HG02678 (cell line): ENCODE data around the gene CDPF1.
A peak's percentile ranks its signal among the peaks of the same experiment; 100 is the strongest.

Source experiments
- ATAC-seq: cut with Tn5 transposase; IDR thresholded peaks from one replicate; pipeline ENCODE4 v1.9.1; 2021; ENCODE audit warnings: mild to moderate bottlenecking, moderate library complexity; ENCODE audit not compliant: unreplicated experiment

CDPF1 gene

DNA sequence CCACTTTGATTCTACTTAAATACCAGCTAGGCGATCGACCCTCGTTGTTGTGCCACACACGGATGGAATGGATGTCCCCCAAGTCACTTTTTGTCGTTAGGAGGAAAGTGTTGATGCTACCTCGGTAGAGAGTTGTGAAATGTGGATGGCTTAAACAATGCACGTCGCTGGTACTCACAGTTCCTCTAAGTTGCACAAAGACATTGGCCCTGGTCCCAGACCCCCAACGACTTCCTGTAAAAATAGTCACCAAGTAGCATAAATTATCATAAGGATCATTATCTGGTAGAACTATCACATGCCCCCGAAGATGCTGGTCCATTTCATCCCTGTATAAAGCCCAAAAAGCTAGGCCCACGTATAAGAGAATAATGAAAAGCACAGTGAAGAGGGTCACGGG is 9.3 kb upstream of the CDPF1 start:
- no peak for ATAC-seq

DNA sequence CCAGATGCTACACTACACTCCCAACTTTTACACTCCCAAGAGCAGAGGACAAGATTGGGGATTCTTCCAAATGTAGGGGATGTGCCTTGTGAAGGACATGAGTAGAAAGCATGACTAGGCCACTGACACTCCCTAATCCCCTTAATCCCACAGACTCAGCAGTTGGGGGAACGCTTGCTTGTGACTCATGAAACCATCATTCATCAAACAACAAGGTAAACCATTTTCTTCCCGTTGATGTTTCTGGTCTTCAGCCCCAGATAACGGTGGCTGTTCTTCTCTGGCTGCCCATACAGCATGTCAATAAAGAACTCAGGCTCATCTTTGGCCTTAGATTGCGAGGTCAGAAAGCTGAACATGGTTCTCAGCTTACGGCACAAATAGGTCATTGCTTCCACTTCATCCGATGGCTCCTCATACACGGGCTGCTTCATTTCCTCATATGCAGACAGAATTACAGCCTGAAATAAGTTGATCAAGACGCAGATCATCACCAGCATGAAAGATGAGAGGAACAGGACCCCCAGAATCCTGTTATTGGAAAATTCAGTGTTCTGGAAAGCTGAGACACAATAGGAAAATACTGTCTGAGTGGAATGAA is 6.4 kb upstream of the CDPF1 start:
- ATAC-seq = no peak

DNA sequence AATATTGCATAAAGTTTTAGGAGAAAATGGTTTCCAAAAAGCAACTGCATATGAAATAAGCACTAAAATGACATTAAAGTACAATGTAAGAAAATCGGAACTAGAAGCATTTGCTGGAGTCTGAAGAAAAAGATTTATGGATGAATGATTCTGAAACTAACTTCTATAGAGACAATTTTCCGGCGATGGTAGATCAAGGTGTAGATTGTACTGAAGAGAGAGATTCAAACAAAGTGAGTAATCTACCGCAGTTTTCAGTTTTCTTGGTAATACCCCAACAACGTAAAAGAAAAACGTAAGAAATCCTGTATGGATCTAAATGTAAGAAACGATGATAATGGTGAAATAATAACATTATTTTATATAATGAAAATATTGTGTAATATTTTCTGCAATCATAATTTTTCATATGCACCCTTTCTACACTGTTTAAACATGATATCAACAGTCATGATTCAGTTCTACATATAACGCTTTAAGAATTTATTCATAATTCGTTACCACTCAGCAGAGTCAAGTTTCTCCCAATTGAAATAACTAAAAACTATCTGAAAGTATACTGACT is 1.8 kb upstream of the CDPF1 start:
- no peak for ATAC-seq

DNA sequence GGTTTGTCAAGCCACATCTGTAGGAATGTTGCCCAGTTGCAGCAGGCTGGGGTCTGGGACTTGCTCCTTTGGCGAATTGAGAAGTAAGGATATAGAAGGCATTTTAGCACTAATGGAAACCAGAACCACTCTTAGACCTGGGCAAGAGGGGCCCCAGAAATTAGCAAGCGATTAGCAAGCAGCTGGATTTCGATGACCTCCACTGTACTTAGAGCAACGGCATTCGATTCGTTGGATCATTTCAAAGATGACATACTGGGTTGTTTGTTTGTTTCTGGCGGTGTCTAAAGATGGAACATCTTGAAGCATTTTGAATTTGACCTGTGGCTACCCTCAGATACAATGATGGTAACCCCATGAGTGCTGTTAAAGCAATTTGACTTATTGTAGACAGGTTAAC is 1.2 kb upstream of the CDPF1 start:
- ATAC-seq = no peak

DNA sequence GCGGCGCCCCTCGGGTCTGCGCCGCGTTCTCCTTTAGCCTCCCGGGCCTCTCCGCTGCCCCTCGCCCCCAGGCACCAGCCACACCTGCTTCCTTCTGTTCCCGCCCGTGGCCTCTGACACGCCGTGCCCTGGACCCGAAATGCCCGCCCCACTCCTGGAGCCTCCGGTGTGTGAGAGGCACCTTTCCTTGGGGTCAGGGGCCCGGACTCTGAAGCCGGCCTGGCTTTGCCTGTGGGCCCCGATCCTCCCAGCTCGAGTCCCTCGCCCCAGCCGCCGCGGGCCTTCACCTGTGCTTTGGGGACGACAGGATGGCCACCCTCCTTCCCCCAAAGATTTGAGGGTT is 661 bp upstream of the CDPF1 start:
- ATAC-seq = peak; percentile 7

DNA sequence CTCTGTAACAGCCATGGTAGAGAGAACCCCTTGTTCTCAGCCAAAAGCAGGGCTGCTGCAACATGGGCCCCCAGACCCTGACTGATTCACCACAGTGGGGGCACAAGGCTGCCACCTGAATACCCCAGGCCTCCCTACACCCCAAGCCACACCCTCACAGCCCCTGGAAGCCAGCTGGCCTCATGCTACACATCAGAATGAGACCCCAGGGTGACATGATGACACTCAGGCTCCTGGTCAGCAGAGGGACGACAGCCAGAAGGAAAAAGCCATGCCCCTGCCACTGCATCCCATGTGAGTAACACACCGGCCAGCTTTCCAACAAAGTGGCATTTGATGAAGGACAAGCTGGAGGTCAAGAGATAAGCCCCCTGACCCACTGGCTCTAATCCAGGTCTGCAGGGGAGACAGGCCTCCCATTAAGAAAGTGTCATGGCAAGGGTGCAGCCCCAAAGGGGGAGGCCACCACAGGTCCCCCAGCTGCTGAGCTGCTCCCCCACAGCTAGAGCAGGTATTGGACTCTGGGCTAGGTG is 2.6 kb downstream of the CDPF1 start:
- no peak for ATAC-seq

DNA sequence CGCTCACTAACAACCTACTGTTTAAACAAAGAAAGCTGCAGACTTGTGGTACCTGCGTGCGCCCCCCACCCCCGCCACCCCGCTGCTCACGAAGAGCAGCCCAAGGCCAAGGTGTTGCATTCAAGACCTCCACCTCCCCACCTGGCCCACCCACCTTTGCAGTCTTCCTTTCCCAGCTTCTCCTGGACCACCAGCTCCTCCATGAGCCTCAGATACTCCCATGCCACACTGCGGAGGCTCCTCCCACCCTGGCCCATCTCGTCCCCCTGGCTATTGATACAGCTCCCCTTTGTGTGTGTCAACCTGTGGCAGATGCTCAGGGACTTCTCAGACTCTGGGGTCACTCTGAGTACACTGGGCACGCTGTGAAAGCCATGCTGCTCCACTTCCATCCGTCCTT is 3.9 kb downstream of the CDPF1 start:
- ATAC-seq = no peak

DNA sequence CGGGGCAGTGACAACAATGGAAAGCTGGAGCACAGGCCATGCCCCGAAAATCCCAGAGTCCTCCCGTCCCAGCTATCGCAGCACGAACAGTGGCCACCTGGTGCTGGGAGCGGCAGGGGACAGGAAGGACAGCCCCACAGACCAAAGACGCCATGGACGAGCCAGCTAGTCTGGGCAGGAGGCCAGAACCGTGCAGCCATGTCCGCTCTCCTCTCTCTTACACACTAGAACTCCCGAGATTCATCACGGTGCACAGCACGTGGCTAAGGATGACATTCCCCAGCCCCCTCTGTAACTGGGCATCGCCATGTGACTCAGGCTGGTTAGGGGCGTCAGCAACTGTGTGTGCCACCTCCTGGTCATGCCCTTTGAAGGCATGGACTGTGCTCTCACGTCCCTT is 4.6 kb downstream of the CDPF1 start:
- ATAC-seq = no peak

DNA sequence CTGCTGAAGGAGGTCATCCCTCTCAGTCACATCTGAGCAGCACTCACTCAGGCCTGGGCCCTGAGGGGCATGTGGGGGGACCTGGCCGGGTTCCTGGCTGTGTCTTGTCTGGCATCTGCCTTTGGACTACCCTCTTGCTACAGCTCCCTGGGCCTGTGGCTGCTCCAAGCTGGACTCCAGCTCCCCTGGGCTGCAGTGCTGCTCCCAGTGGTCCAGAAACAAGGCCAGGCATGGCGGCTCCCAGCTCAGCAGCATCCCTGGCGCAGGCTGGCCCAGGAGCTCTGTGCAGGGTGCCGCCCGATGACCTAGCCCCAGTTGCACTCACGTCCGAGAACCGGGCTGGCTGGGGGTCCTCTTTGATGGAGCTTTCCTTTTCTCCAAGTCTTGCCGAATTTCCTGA is 5.3 kb downstream of the CDPF1 start:
- ATAC-seq = no peak

DNA sequence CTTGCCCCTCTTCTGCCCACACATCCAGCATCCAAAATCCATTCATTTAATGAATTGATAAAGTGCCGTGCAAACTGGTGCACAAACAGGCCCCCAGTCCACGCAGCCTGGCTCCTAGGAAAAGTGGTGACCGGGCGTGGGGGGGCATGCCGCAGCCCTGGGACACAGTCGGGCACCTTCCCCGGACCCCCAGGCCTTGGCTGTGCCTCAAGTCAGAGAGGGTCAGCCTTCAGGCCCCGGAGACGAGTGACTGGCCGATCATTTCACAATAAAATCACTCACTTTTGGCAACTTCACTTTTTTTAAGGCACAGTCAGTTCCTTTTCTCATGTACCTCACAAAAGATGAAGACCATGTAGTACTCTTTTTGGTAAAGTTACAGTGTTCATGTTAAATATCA is 8.0 kb downstream of the CDPF1 start:
- ATAC-seq = no peak

DNA sequence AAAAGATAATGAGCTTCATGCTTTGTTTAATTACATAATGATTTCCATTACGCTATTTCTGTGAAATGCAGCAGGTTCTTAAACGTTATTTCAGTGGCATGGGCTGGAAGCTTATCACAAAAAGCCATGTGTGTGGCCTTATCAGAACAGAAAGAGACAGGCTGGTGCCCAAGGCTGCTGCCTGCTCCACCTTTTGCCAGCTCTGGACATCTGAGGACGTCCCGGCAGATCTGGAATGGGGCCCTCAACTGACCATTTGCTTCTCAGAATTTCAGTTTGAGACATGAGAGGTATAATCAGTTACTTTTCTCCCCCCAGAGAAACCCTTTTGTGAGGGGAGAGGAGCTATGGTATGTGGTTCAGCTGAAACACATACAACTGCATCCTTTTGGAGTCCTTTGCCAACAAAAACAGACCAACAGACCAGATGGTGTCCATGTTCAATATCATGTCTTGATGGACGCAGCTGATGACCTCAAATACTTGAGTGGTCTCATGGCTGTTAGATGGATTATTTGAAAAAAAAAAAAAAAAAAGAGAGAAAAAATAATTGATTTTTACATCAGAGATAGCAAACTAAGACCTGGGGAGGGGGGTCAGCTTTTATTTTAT is 8.6 kb downstream of the CDPF1 start:
- ATAC-seq = no peak

DNA sequence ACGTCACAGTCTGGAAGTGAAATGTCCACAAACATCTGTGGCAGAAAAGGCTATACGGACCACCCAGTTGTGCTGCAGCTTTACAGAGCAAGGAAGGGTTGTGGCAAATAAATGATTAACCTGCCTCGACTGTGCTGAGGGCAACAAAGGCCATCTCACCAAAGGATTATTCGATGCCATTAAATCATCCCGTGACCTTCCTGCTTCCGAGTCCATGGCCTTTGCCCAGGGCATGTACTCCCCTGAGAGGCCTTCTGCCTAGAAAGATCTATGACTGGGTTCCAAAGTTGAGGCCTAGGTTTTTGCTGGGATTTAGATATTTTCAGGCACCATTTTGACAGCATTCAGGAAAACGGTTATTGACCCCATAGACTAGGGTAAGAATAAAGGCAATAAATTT is 9.2 kb downstream of the CDPF1 start:
- ATAC-seq = no peak

DNA sequence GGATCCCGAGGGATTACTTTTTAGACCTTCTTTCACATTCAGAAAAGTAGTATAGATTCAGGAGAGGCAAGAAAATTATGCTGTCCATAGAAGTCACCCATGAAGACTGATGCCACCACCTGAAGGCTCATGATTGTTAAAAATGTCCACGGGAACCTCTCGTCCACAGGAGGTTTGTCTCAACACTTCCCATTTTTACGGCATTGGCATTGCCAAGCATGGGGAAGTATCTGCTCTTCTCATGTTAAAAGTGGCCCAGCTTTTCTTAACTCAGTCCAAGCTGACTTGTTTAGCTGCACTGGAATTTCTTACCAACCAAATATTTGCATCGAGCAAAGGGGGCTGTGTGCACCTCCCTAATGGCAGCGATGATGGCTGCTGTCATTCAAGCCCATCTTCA is 9.6 kb downstream of the CDPF1 start:
- no peak for ATAC-seq

DNA sequence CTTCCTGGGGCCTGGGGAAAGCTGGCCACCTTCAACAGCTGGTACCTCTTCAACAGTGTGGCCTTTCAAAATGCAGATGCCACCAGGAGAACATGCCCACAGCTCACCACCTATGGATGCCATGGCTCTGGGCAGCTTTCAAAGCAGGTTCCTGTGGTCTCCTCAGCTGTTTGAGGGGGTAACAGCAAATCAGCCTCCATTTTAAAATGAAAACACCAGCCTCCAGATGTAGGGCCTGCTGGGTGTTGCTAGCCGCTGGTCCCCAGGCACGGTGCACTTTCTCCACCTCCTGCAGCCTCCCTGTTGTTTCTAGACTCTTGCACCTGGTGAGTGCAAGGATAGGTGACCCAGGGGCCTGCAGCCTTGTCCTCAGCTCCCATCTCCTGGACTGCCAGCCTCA is 10.0 kb downstream of the CDPF1 start:
- no peak for ATAC-seq

DNA sequence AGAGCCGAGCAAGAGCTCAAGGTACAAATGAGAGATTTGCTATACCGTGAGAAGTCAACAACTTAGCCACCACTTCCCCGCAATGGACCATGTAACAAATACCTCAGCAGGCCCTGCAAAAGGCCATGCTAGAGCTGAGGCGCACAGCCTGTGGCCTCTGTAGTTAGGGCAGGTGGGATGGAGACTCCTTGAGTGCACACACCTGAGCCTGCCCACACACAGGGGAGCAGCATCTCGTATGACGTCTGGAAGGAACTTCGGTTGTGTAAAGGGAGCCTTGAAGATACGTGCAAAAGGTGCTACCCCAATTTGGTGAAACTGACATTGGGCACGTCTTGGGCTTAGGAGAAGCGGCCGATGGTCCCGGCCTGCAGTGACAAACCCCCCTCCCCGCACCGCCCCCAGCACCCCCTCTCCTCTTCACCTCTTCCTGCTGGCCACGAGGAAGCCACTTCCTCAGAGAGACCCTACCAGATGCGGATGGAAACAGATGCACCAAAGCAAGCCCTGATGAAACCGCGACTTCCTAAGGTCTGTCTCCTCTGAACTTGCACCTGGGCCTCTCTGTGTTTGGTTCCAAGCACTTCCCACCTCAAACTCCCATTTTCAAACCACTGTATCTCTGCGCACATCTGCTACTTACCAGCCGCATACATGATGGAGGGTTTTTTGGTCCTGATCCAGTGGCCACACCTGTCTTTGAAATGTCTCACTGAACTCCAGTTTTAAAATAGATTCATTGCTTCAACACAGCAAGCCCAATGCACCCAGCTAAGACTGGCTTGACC is 10.6 kb downstream of the CDPF1 start:
- ATAC-seq = no peak

DNA sequence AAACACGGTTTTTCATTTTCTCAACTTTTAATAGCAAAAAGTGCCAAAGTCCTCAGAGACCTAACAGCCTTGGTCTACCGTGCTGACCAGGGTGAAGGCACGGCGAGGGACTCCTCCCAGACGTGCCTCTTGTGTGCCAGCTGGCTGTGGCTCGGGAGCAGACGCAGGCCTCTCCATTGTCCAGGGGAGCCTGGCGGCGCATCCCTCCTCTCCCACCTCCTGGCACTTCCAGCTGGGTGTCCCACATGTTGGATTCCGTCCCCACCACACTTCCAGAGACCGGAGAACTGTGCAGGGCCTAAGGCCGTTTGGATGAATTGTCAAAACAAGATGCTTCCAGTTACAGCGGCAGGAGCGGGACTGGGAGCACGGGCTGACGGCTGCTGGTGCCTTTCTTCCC is 11.6 kb downstream of the CDPF1 start:
- no peak for ATAC-seq

DNA sequence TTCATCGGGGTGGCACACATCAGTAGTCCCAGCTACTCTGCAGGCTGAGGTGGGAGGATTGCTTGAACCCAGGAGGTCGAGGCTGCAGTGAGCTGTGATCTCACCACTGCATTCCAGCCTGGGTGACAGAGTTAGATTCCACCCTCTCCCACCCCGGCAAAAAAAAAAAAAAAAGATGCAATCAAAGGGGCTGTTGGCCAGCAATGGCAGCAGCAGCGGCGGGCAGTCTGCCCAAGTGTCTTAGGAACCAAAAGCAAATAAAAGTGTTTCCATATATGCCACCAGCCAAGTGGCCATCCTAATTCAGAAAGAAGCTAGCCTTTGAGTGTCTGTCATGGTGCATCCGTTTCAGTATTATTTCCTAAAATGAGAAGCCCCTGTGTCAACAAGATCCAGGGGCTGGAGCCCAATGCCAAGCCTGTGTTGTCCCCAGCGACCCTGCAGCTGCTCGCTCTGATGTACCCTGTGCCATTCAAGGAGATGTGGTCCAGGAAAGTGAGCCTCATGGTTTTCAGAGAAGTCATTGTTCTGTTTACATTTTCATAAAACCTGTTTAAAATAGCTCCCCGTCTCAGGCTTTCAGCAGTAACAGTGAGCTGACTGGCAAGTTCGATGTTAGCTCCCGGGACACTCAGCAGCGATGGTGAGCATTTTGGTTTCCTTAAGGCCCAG is 12.5 kb downstream of the CDPF1 start:
- no peak for ATAC-seq

DNA sequence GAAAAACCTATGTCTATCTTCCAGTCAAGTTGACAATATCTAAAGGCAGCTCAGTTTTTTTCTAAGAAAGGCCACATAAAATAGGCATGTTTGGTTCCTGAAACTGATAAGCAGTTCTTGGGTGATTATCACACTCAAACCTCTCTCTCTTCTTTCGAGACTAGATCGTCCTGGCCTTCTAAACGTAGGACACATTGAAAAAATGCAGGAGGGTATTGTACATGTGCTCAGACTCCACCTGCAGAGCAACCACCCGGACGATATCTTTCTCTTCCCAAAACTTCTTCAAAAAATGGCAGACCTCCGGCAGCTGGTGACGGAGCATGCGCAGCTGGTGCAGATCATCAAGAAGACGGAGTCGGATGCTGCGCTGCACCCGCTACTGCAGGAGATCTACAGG is 15.1 kb downstream of the CDPF1 start:
- no peak for ATAC-seq

DNA sequence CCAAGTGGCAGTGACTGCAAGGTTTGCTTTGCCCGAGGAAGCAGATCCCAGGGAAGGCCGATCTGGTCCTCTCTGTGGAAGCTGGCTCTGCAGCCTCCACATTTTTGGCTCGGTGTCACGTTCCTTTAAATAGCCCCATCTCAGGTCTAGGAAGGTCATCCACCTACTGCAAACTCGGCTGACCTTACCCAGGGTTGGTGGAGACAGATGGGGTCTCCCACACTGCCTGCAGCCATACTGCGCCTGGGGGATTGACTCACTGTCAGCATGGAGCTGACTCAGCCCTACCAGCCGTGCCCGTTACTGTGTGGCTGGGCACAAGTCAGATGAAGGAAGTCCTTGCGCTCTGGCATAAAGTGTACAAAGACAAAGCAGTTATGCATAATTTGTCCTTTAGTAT is 16.9 kb downstream of the CDPF1 start:
- ATAC-seq = no peak

DNA sequence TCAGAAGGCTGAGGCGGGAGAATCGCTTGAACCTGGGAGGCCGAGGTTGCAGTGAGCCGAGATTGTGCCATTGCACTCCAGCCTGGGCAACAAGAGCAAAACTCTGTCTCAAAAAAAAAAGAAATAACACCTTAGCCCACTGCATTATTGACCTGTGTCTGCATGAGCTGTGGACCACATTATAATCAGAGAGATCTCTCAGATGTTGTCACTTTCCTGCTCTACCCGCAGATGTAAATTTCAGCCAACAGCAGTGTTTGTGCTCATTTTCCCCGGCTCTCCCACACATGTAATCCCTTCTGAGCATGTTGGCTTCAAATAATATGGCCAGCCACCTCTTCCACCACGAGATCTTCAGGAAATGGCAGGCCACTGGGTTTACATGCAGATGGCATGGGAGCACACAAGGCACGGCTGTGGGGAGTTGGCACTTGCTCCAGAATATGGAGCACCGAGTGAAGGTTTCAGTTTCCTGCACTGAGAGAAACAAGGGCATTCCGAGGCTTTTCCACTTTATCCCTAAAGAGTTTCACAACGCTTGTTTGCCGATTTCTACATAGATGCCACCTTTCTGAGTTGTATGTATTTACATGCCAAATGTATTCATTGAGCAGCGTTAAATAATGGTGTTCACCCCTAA is 19.7 kb downstream of the CDPF1 start:
- no peak for ATAC-seq

DNA sequence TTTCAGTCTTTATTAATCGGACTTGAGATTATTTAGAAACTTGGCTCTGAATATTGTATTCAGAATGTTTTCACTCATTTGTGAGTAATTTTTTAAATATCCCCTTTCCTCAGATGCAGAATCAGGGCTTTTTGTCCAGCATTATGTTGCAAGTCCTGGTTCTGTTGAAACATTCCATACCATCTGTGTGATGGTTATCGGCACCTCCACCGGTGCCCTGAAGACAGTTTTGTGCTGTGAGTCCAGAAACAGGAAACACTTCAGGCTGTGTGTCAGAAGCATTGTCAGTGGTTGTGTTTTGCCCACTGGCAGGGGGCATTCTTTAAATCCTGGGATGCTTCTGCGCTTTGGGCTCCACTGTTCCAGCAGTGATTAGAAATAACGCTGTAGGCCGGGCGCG is 20.4 kb downstream of the CDPF1 start:
- ATAC-seq = no peak
